ENCODE measurements around the gene SP3. TPM values are rescaled to one million over a fixed set of nuclear protein-coding genes. Genes with fewer than 3 reads are reported as not detected.

Gene SP3
- polyA plus RNA-seq, 3 donors = 44.8 to 66.2 (median 54.2) TPM

- Histone ChIP-seq H3K36me3 (replicated peaks in 1 of 2; ENCODE audit: control insufficient read depth in 1 of 2, insufficient read depth in 2 of 2, low read length in 2 of 2) (peaks cover 0 to 3% of the 10 kb centered on the region in 2 donors), H3K4me3 (replicated peaks in 1 of 3; ENCODE audit: low read depth in 2 of 3, low read length in 3 of 3) (peak overlapping the region in 1 of 3 experiments; percentile 2), H4K20me1 (ENCODE audit: insufficient read depth, low read length) (peaks cover 14% of the 10 kb centered on the region), H3K79me2 (ENCODE audit: insufficient read depth, low read length) (no peaks in the 10 kb centered on the region), H3K27me3 (ENCODE audit: control insufficient read depth in 2 of 2, insufficient read depth in 2 of 2, low read length in 2 of 2) (no peaks in the 10 kb centered on the region), H2AFZ (ENCODE audit: insufficient read depth, low read depth, low read length, poor library complexity, severe bottlenecking) (no peak overlapping the region), H3K27ac (ENCODE audit: low read depth in 1 of 2, low read length in 2 of 2) (peak overlapping the region; percentile 30 to 34), H3K4me1 (ENCODE audit: control insufficient read depth in 1 of 2, insufficient read depth in 2 of 2, low read length in 2 of 2) (peaks cover 25 to 26% of the 10 kb centered on the region in 2 donors), H3K9ac (ENCODE audit: insufficient read depth, low read length, poor library complexity, severe bottlenecking) (no peak overlapping the region), H3K9me3 (replicated peaks in 1 of 2; ENCODE audit: control insufficient read depth in 1 of 2, insufficient read depth in 1 of 2, low read length in 2 of 2) (no peaks in the 10 kb centered on the region), H3K4me2 (replicated peaks; ENCODE audit: extremely low read depth, low read length, poor library complexity, severe bottlenecking) (peak overlapping the region; percentile 13)
- peaks cover 0 to 7% of the 10 kb centered on the region in 2 donors for H3K36me3 Mint-ChIP-seq
- WGBS (ENCODE audit: insufficient coverage) = 24% methylated on average over 5 of the region's 5 CpGs
- intact Hi-C loops (cut with micrococcal nuclease) = no loop called here
- peaks cover 31% of the 10 kb centered on the region for H3K4me1 Mint-ChIP-seq
- H3K4me3 Mint-ChIP-seq = peak overlapping the region in 1 of 2 donors; percentile 2
- H3K27me3 Mint-ChIP-seq (ENCODE audit: low read depth in 3 of 3) = peaks cover 0 to 2% (median 0%) of the 10 kb centered on the region in 3 donors
- TF ChIP-seq CTCF (IDR thresholded peaks at IDR 0.05) = no peak
- H3K27ac Mint-ChIP-seq = peak overlapping the region; percentile 11 to 88 (median 85)
- H3K9me3 Mint-ChIP-seq = no peaks in the 10 kb centered on the region
- peak; percentile 47 to 73 (median 68) for DNase-seq
Measured at GRCh38 chr2:173898178-173898668, 67.0 kb downstream of the SP3 start.

- Mint-ChIP-seq H3K9me3 (no peaks in the 10 kb centered on the region), H3K27me3 (ENCODE audit: low read depth in 3 of 3) (peaks cover 0 to 2% (median 0%) of the 10 kb centered on the region in 3 donors)
Measured at GRCh38 chr2:173896755-173897154, 68.4 kb downstream of the SP3 start.

More at GRCh38 chr2:173896755-173897154, 68.4 kb downstream of the SP3 start:
- Histone ChIP-seq H3K4me3 (replicated peaks in 1 of 3; ENCODE audit: low read depth in 2 of 3, low read length in 3 of 3) (no peak overlapping the region), H3K4me1 (ENCODE audit: control insufficient read depth in 1 of 2, insufficient read depth in 2 of 2, low read length in 2 of 2) (peaks cover 25 to 26% of the 10 kb centered on the region in 2 donors), H3K27ac (ENCODE audit: low read depth in 1 of 2, low read length in 2 of 2) (no peak overlapping the region), H3K27me3 (ENCODE audit: control insufficient read depth in 2 of 2, insufficient read depth in 2 of 2, low read length in 2 of 2) (no peaks in the 10 kb centered on the region), H3K36me3 (replicated peaks in 1 of 2; ENCODE audit: control insufficient read depth in 1 of 2, insufficient read depth in 2 of 2, low read length in 2 of 2) (no peaks in the 10 kb centered on the region), H3K9ac (ENCODE audit: insufficient read depth, low read length, poor library complexity, severe bottlenecking) (no peak overlapping the region), H2AFZ (ENCODE audit: insufficient read depth, low read depth, low read length, poor library complexity, severe bottlenecking) (no peak overlapping the region), H3K9me3 (replicated peaks in 1 of 2; ENCODE audit: control insufficient read depth in 1 of 2, insufficient read depth in 1 of 2, low read length in 2 of 2) (no peaks in the 10 kb centered on the region), H3K79me2 (ENCODE audit: insufficient read depth, low read length) (no peaks in the 10 kb centered on the region), H3K4me2 (replicated peaks; ENCODE audit: extremely low read depth, low read length, poor library complexity, severe bottlenecking) (no peak overlapping the region), H4K20me1 (ENCODE audit: insufficient read depth, low read length) (peaks cover 8% of the 10 kb centered on the region)
- Mint-ChIP-seq H3K4me1 (peaks cover 31% of the 10 kb centered on the region), H3K27ac (no peak overlapping the region), H3K4me3 (no peak overlapping the region), H3K36me3 (peaks cover 0 to 4% of the 10 kb centered on the region in 2 donors)
- no peak for DNase-seq
- WGBS (ENCODE audit: insufficient coverage) = no CpG with 5 or more reads among the region's 2 CpGs
- no peak for TF ChIP-seq CTCF (IDR thresholded peaks at IDR 0.05)
- intact Hi-C loops (cut with micrococcal nuclease) = no loop called here

All from CD14-positive monocyte (primary cell).